Posterior vena cava (tissue), 2 donors: Measurements from ENCODE around the gene MGLL. TPM values are rescaled to one million over a fixed set of nuclear protein-coding genes. Genes with fewer than 3 reads are reported as not detected.
"Not testable (repeated sequence)": the region's sequence is repeated elsewhere in the genome, so short reads cannot be mapped to it uniquely, and the experiment has no call there.

Source experiments
- DNase-seq: peaks from one replicate; pipeline ENCODE4 v3.0.0-alpha.2; 2020; ENCODE audit warnings: low spot score
- intact Hi-C, 2 donors: fragments of 100-400 bp; cut with DNase I; formaldehyde crosslinking; loops; one replicate each; pipeline versions ENCODE4 v1.14.1 to v1.14.2; 2022 to 2023
- total RNA-seq, 2 donors: library from RNA; stranded (reverse); fragmentation: NEBNext Ultra II Directional; extraction: Animal tissue kit (Norgen Biotek cat#: 25700); gene quantifications; one replicate each; pipeline ENCODE4 v1.2.1, GENCODE V29; 2021
- donor health status: DM: yes; HTN: yes; CAD: no.
- donor health status: DM: yes; HTN: yes; CAD: no.

MGLL gene
- total RNA-seq, 2 donors from 2014 or later: 107 to 216 TPM

GRCh38 chr3:127692501-127693335 is 129.6 kb downstream of the MGLL start:
- intact Hi-C loops: loop anchor here in 1 of 2 donors (5.0 kb wide), 1 partner anchor 130 kb away; the partner anchor contains the start of gene MGLL
- DNase-seq: peak; percentile 50

GRCh38 chr3:127691974-127692373 is 130.3 kb downstream of the MGLL start:
- DNase-seq: no peak

DNA sequence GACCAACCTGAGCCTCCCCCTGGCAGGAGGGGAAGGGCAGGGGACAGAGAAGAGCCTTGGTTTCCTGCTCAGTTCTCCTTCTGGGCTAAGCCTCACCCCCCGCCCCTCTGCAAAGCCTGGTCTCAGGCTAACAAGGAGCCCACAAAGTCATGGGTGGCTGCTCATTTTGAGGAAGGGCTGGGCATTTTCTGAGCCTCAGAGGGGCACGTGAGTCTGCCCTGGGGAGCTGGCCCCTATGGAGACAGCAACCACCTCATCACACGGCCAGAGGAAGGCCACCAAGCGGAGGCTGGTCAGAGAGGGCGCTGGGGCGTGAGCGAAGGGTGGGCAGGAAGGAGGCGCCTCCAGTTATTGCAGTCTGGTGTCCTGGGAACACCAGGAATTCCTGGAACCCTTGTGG is 130.8 kb downstream of the MGLL start:
- intact Hi-C loops: loop anchor here in 1 of 2 donors (5.0 kb wide), 1 partner anchor 131 kb away; the partner anchor contains the start of gene MGLL
- DNase-seq: peak; percentile 68

More at GRCh38 chr3:127691974-127692373, 130.3 kb downstream of the MGLL start:
- intact Hi-C loops: loop anchor here in 1 of 2 donors (5.0 kb wide), 1 partner anchor 130 kb away; the partner anchor contains the start of gene MGLL

DNA sequence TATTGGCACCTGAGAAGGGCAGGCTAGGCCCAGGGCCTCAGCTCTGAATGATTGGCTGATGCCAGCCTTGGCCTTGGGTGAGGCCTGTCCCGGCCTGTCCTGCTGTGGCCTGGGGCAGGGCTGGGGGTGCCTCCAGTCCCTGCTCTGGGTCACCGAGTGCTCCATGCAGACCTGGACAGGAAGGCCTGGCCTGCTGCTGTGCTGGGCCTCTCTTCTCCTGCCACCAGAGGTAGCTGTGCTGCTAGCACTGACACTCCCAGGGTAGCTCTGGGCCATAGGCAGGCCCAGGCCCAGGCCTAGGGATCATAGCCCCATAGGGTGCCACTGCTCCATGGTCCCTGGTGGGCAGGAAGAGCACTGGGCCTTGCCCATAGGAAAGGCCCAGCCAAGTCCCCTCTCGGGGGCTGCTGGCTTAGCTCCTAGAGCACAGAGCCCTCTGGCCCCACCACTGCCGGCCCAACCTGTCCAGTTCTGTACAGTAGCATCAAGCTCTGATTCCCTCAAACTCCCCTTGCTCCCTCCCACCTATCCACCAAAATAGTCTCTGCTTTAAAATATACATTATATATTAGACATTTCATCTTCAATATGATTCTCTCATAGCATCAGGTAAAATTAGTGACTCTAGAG is 131.4 kb downstream of the MGLL start:
- intact Hi-C loops: loop anchor here in 1 of 2 donors (5.0 kb wide), 1 partner anchor 131 kb away; the partner anchor contains the start of gene MGLL
- peak; percentile 82 for DNase-seq

DNA sequence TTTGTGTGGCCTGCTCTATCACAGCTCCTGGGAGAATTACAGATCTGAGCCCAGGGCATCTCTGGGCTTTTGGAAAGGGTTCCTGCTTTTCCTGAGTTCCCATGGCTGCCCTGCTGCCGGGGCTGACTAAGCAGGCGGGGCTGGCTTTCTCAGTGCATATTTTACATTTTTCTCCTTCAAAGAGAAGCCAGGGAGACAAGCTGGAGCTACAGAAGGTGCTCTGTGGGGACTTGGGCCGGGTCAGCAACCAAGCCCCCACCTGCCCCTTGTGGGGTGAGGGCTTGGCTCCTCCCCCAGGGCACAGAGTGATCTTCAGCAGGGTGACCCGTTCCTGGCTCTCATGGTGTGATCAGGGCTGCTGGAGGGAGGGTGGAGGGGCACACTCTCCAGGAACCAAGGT is 132.2 kb downstream of the MGLL start:
- intact Hi-C loops: loop anchor here in 1 of 2 donors (5.0 kb wide), 1 partner anchor 132 kb away; the partner anchor contains the start of gene MGLL

DNA sequence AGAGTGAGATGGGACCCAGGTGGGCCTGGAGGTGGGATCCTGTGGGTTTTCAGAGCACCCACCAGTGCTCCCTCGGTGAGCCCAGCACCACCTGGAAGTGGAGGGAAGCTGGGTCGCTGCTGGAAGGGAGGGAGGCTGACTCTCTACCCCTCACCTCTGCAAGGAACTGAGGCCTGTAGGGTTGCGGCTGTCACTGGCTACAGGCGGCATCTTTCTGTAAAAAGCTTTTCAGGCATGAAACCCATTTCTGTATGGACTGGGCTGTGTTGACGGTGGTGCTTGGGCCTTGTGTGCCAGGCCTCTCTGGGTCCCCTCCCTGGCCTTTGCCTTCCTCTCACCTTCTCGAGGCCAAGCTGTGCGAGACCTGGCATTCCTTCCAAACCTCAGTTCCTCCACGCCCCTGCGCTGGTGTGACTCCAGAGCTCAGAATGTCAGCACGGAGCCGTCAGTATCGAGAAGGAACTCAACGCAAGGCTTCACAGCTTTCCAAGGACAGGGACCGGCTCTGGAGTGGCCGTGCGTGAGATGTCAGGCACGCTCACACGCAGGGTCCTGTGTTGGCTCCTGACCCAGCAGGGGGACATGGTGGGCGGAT is 133.0 kb downstream of the MGLL start:
- peak; percentile 69 for DNase-seq
- intact Hi-C loops: no loop called here

More for the DNA sequence above, 132.2 kb downstream of the MGLL start:
- DNase-seq: peak; percentile 76

GRCh38 chr3:127688416-127689265 is 133.7 kb downstream of the MGLL start:
- peak; percentile 51 for DNase-seq
- intact Hi-C loops: no loop called here

- intact Hi-C loops: no loop called here
- DNase-seq: peak; percentile 26
These were observed 134.3 kb downstream of the MGLL start for GRCh38 chr3:127688022-127688415.

DNA sequence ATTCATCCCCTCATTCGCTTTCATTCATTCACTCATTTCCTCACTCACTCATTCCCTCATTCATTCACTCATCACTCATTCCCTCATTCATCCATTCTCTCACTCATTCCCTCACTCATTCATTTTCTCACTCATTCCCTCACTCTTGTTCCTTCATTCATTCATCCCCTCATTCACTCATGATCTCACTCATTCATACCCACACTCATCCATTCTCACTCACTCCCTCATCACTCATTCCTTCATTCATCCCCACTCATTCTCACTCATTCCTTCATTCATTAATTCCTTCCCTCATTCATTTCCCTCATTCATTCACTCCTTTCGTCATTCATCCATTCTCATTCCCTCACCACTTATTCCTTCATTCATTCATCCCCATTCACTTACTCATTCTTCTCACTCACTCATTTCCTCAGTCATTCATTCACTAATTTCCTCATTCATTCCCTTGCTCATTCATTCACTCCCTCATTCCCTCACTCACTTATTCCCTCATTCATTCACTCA is 135.0 kb downstream of the MGLL start:
- intact Hi-C loops: no loop called here
- DNase-seq: no peak

GRCh38 chr3:127686512-127686894 is 135.8 kb downstream of the MGLL start:
- DNase-seq: no peak
- intact Hi-C loops: no loop called here

- intact Hi-C loops: no loop called here
- DNase-seq: no peak
These were observed 136.4 kb downstream of the MGLL start for GRCh38 chr3:127685708-127686511.

- peak; percentile 73 for DNase-seq
- intact Hi-C loops: no loop called here
These were observed 137.2 kb downstream of the MGLL start for GRCh38 chr3:127684871-127685707.

GRCh38 chr3:127682561-127682960 is 139.8 kb downstream of the MGLL start:
- intact Hi-C loops: no loop called here
- peak; percentile 58 for DNase-seq

DNA sequence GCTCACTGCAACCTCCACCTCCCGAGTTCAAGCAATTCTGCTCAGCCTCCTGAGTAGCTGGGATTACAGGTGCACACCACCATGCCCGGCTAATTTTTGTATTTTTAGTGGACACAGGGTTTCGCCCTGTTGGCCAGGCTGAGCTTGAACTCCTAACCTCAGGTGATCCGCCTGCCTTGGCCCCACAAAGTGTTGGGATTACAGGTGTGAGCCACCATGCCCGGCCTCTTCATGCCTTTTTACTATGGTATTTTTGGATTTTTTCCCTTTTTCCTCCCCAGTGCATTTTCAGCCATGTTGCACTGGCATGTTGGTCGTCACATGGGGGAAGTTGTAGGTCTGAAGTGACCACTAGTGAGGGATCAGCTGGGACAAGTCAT is 140.2 kb downstream of the MGLL start:
- DNase-seq, intact Hi-C loops: not testable (repeated sequence)

- intact Hi-C loops: no loop called here
- peak; percentile 64 for DNase-seq
These were observed 141.5 kb downstream of the MGLL start for GRCh38 chr3:127680798-127681221.

DNA sequence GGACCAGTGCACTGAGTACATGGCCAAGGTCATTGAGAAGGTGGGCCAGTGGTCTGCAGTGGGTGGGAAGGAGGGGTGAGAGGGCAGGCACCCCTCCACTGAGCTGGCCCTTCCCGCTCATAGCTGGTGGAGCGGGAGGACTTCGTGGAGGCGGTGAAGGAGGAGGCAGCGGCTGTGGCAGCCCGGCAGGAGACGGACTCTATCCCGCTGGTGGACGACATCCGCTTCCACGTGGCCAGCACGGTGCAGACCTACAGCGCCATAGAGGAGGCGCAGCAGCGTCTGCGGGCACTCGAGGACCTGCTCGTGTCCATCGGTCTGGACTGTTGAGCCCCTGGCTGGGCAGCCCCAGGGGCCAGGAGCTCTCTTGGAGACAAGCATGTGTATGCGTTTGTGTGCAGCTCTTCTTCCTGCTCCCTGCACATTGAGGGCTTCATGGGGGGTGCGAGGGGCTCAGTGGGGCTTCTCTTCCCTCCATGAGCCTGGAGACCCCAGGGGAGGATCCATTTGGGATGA is 142.1 kb downstream of the MGLL start:
- peak; percentile 73 for DNase-seq
- intact Hi-C loops: no loop called here
